Naive thymus-derived CD8-positive, alpha-beta T cell (primary cell): Measurements from ENCODE around the gene IMMP2L. TPM values are rescaled to one million over a fixed set of nuclear protein-coding genes. Genes with fewer than 3 reads are reported as not detected.

Experiments used
- ATAC-seq, 2 donors: fragments of 150-1000 bp; cut with Tn5 transposase in 1 of 2; sonication (Bioruptor Pico), chemical (Tn5 transposase) in 1 of 2; 1 replicate in 1 of 2; 2 replicates in 1 of 2; pipeline ENCODE4 v1.10.0; 2021; ENCODE audit warnings: mild to moderate bottlenecking in 2 of 2, moderate library complexity in 2 of 2
- POLR2A ChIA-PET: fragments of 350-600 bp; sonication (Branson Sonifier 250); formaldehyde crosslinking; loops from one replicate; lab custom pipeline; 2021; ENCODE audit warnings: antibody characterized with exemption; lab: Charles Lee
- DNase-seq, 10 donors: peaks; one replicate each; pipeline versions ENCODE4 v3.0.0 to v3.0.0-alpha.2; 2020 to 2022
- H3K27ac Mint-ChIP-seq, 10 donors: one replicate each; pipeline ENCODE4 v1.8.0; 2020 to 2022; ENCODE audit warnings: mild to moderate bottlenecking in 10 of 10, mixed read lengths in 10 of 10, moderate library complexity in 4 of 10, inconsistent platforms in 1 of 10
- H3K27me3 Mint-ChIP-seq, 5 donors: one replicate each; pipeline ENCODE4 v1.8.0; 2021 to 2022; ENCODE audit warnings: mixed read lengths in 5 of 5
- H3K36me3 Mint-ChIP-seq, 3 donors: one replicate each; pipeline ENCODE4 v1.8.0; 2020 to 2022; ENCODE audit warnings: mixed read lengths in 3 of 3, mild to moderate bottlenecking in 2 of 3, inconsistent platforms in 1 of 3
- H3K4me1 Mint-ChIP-seq, 4 donors: one replicate each; pipeline ENCODE4 v1.8.0; 2021 to 2022; ENCODE audit warnings: mixed read lengths in 4 of 4
- H3K4me3 Mint-ChIP-seq, 10 donors: one replicate each; pipeline ENCODE4 v1.8.0; 2020 to 2022; ENCODE audit warnings: mild to moderate bottlenecking in 10 of 10, mixed read lengths in 10 of 10, moderate library complexity in 6 of 10, inconsistent platforms in 1 of 10
- H3K9me3 Mint-ChIP-seq, 9 donors: one replicate each; pipeline ENCODE4 v1.8.0; 2020 to 2022; ENCODE audit warnings: mixed read lengths in 9 of 9, mild to moderate bottlenecking in 3 of 9, inconsistent platforms in 1 of 9, moderate library complexity in 1 of 9
- polyA plus RNA-seq, 3 donors: library from polyadenylated mRNA; unstranded; fragments of 300-500 nt; fragmentation: Illumina TruSeq; gene quantifications; one replicate each; pipeline ENCODE4 v1.2.3, GENCODE V29; 2021
- total RNA-seq, 8 experiments: library from RNA in 2 of 8; stranded (reverse) in 2 of 8; gene quantifications; one replicate each; pipeline ENCODE4 v1.2.3 and lab custom pipeline; 2021 to 2026

The IMMP2L gene
- total and polyA plus RNA-seq, 5 experiments from 2014 or later, result 17.1 to 29.1 (median 19.6) TPM

DNA sequence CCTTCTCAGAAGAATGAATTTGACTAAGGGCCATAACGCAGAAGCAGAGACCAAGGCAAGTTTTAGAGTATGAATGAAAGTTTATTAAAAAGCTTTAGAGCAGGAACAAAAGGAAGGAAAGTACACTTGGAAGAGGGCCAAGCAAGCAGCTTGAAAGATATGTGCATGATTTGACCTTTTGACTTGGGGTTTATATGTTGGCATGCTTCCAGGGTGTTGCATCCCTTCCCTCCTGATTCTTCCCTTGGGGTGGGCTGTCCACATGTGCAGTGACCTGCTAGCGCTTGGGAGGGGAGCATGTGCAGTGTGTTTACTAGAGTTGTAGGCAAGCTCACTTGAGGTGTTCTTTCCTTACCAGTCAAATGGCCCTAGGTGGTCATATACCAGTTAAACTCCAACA is 509.3 kb downstream of the IMMP2L start:
- DNase-seq (no peak), ATAC-seq (no peak)
- H3K4me3 Mint-ChIP-seq, result no peak overlapping the region
- no peaks in the 10 kb centered on the region for H3K9me3 Mint-ChIP-seq
- POLR2A ChIA-PET, result interaction anchor here (0.9 to 1.9 kb wide), 7 partner anchors 10 to 41 kb away, joined by 3 to 6 read pairs (median 4); no protein-coding TSS in a partner anchor
- peaks cover 15 to 38% (median 29%) of the 10 kb centered on the region in 4 donors for H3K4me1 Mint-ChIP-seq
- H3K27me3 Mint-ChIP-seq, result no peaks in the 10 kb centered on the region
- peaks cover 0 to 3% (median 0%) of the 10 kb centered on the region in 3 donors for H3K36me3 Mint-ChIP-seq
- H3K27ac Mint-ChIP-seq, result peak overlapping the region in 2 of 10 donors; percentile 22 to 82

DNA sequence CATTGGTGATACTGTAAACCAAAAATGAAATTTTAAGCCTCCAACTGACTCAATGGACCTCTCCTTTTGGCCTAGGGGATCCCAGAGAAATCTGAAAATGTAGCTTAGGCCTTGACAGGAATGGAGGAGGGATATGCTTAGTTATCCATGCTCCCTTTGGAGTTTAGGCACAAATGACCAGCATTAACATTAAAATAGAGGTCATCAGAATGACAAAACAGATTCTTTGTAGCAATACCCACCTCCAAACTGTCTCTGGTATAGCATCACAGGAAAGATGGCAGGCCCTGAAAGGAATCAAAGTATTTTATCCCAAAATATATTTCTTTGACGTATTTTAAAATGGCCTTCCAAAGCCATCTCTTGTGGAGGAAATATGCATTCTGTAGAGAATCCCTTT is 510.5 kb downstream of the IMMP2L start:
- POLR2A ChIA-PET, result interaction anchor here (1.2 to 1.9 kb wide), 2 partner anchors 22 to 32 kb away, joined by 3 to 4 read pairs; no protein-coding TSS in a partner anchor
- Mint-ChIP-seq H3K4me1 (peaks cover 13 to 33% (median 21%) of the 10 kb centered on the region in 4 donors), H3K27ac (no peak overlapping the region), H3K36me3 (peaks cover 0 to 3% (median 0%) of the 10 kb centered on the region in 3 donors), H3K4me3 (no peak overlapping the region), H3K27me3 (no peaks in the 10 kb centered on the region), H3K9me3 (no peaks in the 10 kb centered on the region)
- ATAC-seq, result no peak
- no peak for DNase-seq

DNA sequence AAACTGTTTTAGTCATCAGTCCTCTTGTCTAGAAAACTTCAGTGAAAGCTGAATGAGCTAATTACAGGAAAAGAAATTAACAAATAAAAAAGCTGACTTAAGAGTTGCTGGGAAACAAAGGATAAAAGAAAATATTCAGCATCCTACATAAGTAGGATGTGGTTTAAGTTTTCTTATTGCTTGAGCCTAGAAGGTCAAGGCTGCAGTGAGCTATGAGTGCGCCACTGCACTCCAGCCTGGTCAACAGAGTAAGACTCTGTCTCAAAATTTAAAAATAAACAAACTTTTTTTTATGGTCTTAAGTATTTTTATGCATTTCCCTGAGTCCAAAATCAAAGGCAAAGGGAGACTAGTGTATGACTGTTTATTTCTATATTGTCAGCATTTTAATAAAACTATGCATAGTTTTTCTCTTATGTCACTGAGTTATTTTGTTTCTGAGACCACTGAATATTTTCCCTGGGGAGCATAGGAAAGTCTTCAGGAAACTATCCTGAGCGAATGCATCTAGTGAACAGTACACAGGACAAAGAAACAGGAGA is 511.3 kb downstream of the IMMP2L start:
- H3K27me3 Mint-ChIP-seq, result no peaks in the 10 kb centered on the region
- H3K36me3 Mint-ChIP-seq, result peaks cover 0 to 3% (median 0%) of the 10 kb centered on the region in 3 donors
- POLR2A ChIA-PET, result interaction anchor here (1.5 kb wide), 1 partner anchor 26 kb away, joined by 3 read pairs; no protein-coding TSS in a partner anchor
- H3K4me3 Mint-ChIP-seq, result no peak overlapping the region
- DNase-seq, result no peak
- H3K4me1 Mint-ChIP-seq, result peaks cover 14 to 33% (median 24%) of the 10 kb centered on the region in 4 donors
- ATAC-seq, result no peak
- H3K27ac Mint-ChIP-seq, result peak overlapping the region in 1 of 10 donors; percentile 0
- no peaks in the 10 kb centered on the region for H3K9me3 Mint-ChIP-seq

- Mint-ChIP-seq H3K4me3 (no peak overlapping the region), H3K4me1 (peaks cover 14 to 29% (median 21%) of the 10 kb centered on the region in 4 donors), H3K27me3 (no peaks in the 10 kb centered on the region), H3K36me3 (peaks cover 0 to 3% (median 0%) of the 10 kb centered on the region in 3 donors), H3K27ac (peak overlapping the region in 1 of 10 donors; percentile 27), H3K9me3 (no peaks in the 10 kb centered on the region)
- DNase-seq, result no peak
- no peak for ATAC-seq
- POLR2A ChIA-PET, result interaction anchor here (1.5 kb wide), 1 partner anchor 25 kb away, joined by 3 read pairs; no protein-coding TSS in a partner anchor
Observed at GRCh38 chr7:111049971-111050680, 512.2 kb downstream of the IMMP2L start.

DNA sequence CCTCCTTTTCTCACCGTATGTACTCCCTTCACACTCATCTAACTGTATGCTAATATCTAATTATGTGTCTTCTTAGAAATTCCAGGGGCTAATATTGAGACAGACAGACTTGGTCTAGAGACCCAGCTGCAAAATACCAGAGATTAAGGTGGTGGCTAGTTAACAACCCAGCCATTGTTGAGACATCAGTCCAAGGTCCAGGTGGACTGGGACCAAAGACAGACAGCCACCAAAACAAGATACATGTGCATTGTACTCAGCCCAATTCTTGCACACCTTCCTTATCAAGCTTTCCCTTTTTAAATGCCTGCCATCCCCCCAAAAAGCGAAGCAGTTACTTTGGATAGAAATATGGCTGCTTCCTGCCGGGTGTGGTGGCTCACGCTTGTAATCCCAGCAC is 514.7 kb downstream of the IMMP2L start:
- Mint-ChIP-seq H3K27ac (peak overlapping the region in 1 of 10 donors; percentile 32), H3K9me3 (no peaks in the 10 kb centered on the region), H3K36me3 (peaks cover 0 to 3% (median 0%) of the 10 kb centered on the region in 3 donors), H3K4me3 (no peak overlapping the region), H3K27me3 (no peaks in the 10 kb centered on the region), H3K4me1 (peaks cover 8 to 14% (median 11%) of the 10 kb centered on the region in 4 donors)
- ATAC-seq (no peak), DNase-seq (no peak)
- POLR2A ChIA-PET, result no interaction called here

DNA sequence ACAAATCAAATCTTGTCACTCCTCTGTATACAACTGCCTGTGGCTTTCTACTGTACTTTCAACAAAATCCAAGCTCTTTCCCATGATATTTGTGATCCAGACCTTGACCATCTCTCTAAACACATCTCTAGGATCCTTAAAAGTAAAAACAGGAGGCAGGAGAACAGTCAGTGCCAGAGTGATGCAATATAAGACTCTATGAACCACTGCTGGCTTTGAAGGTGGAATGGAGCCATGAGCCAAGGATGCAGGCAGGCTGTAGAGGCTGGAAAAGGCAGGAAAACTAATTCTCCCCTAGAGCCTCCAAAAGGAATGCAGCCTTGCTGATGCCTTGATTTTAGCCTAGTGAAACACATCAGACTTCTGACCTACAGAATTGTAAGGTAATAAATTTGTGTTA is 516.8 kb downstream of the IMMP2L start:
- ATAC-seq, result no peak
- POLR2A ChIA-PET, result no interaction called here
- Mint-ChIP-seq H3K4me3 (no peak overlapping the region), H3K27me3 (no peaks in the 10 kb centered on the region), H3K4me1 (peaks cover 9 to 13% (median 11%) of the 10 kb centered on the region in 4 donors), H3K36me3 (peaks cover 0 to 3% (median 0%) of the 10 kb centered on the region in 3 donors), H3K27ac (peak overlapping the region in 1 of 10 donors; percentile 37), H3K9me3 (no peaks in the 10 kb centered on the region)
- DNase-seq, result no peak

- H3K36me3 Mint-ChIP-seq, result peaks cover 0 to 3% (median 0%) of the 10 kb centered on the region in 3 donors
- H3K9me3 Mint-ChIP-seq, result no peaks in the 10 kb centered on the region
- H3K27ac Mint-ChIP-seq, result peak overlapping the region in 2 of 10 donors; percentile 27 to 60
- DNase-seq (no peak), ATAC-seq (no peak)
- POLR2A ChIA-PET, result interaction anchor here (0.6 to 2.4 kb wide), 2 partner anchors 14 to 22 kb away, joined by 5 to 6 read pairs; no protein-coding TSS in a partner anchor
- H3K4me3 Mint-ChIP-seq, result no peak overlapping the region
- peaks cover 9 to 13% (median 10%) of the 10 kb centered on the region in 4 donors for H3K4me1 Mint-ChIP-seq
- H3K27me3 Mint-ChIP-seq, result no peaks in the 10 kb centered on the region
Observed at GRCh38 chr7:111043561-111043960, 518.7 kb downstream of the IMMP2L start.

DNA sequence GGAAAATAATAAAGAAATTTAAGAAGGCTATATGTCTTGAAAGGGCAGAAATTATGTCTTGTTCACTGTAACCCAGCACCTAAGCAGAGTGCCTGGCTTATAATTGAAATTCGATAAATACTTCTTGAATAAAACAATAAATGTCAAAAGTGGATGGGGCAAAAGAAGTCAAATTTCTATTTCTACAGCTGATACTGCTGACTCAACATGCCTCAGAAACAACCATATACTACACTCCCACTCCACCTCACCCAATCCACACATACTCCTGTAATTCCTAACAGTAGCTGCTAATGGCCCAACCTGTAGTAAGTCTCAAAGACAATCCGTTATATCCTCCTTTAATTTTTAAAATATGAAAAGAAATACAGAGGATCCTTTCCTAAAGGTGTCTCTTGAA is 519.5 kb downstream of the IMMP2L start:
- H3K36me3 Mint-ChIP-seq, result no peaks in the 10 kb centered on the region
- no peaks in the 10 kb centered on the region for H3K9me3 Mint-ChIP-seq
- H3K4me3 Mint-ChIP-seq, result no peak overlapping the region
- ATAC-seq (no peak), DNase-seq (no peak)
- H3K27me3 Mint-ChIP-seq, result no peaks in the 10 kb centered on the region
- H3K27ac Mint-ChIP-seq, result peak overlapping the region in 1 of 10 donors; percentile 27
- peaks cover 11 to 21% (median 14%) of the 10 kb centered on the region in 4 donors for H3K4me1 Mint-ChIP-seq
- POLR2A ChIA-PET, result interaction anchor here (0.6 to 2.4 kb wide), 4 partner anchors 10 to 50 kb away, joined by 3 to 6 read pairs (median 4); no protein-coding TSS in a partner anchor

GRCh38 chr7:111041577-111041976 is 520.7 kb downstream of the IMMP2L start:
- peak overlapping the region in 9 of 10 donors; percentile 2 to 76 (median 37) for H3K27ac Mint-ChIP-seq
- H3K4me3 Mint-ChIP-seq, result peak overlapping the region in 7 of 10 donors; percentile 8 to 76 (median 37)
- peaks cover 11 to 29% (median 16%) of the 10 kb centered on the region in 4 donors for H3K4me1 Mint-ChIP-seq
- no peaks in the 10 kb centered on the region for H3K9me3 Mint-ChIP-seq
- ATAC-seq, result peak; percentile 62 to 71
- no peaks in the 10 kb centered on the region for H3K27me3 Mint-ChIP-seq
- POLR2A ChIA-PET, result interaction anchor here (1.1 to 1.9 kb wide), 2 partner anchors 11 to 51 kb away, joined by 3 to 6 read pairs; no protein-coding TSS in a partner anchor
- H3K36me3 Mint-ChIP-seq, result no peaks in the 10 kb centered on the region
- no peak for DNase-seq

- Mint-ChIP-seq H3K4me3 (peak overlapping the region in 1 of 10 donors; percentile 15), H3K27ac (peak overlapping the region in 2 of 10 donors; percentile 5 to 15), H3K36me3 (no peaks in the 10 kb centered on the region), H3K4me1 (peaks cover 4 to 23% (median 14%) of the 10 kb centered on the region in 4 donors), H3K27me3 (no peaks in the 10 kb centered on the region), H3K9me3 (no peaks in the 10 kb centered on the region)
- POLR2A ChIA-PET, result interaction anchor here (0.5 to 1.2 kb wide), 2 partner anchors 15 to 45 kb away, joined by 3 read pairs; no protein-coding TSS in a partner anchor
- no peak for DNase-seq
- ATAC-seq, result no peak
Observed at GRCh38 chr7:111038185-111038584, 524.1 kb downstream of the IMMP2L start.

- Mint-ChIP-seq H3K4me3 (no peak overlapping the region), H3K9me3 (no peaks in the 10 kb centered on the region), H3K27me3 (no peaks in the 10 kb centered on the region), H3K36me3 (no peaks in the 10 kb centered on the region), H3K27ac (peak overlapping the region in 1 of 10 donors; percentile 43), H3K4me1 (peaks cover 23 to 40% (median 29%) of the 10 kb centered on the region in 4 donors)
- no peak for DNase-seq
- POLR2A ChIA-PET, result interaction anchor here (0.7 to 2.0 kb wide), 2 partner anchors 48 to 65 kb away, joined by 4 to 5 read pairs; no protein-coding TSS in a partner anchor
- no peak for ATAC-seq
Observed at GRCh38 chr7:111031916-111032315, 530.4 kb downstream of the IMMP2L start.

GRCh38 chr7:111030336-111030735 is 532.0 kb downstream of the IMMP2L start:
- no peaks in the 10 kb centered on the region for H3K36me3 Mint-ChIP-seq
- H3K9me3 Mint-ChIP-seq, result peaks cover 0 to under 1% (median 0%) of the 10 kb centered on the region in 9 donors
- H3K4me1 Mint-ChIP-seq, result peaks cover 30 to 56% (median 44%) of the 10 kb centered on the region in 4 donors
- DNase-seq (no peak), ATAC-seq (no peak)
- POLR2A ChIA-PET, result interaction anchor here (1.0 to 2.8 kb wide), 10 partner anchors 11 to 57 kb away, joined by 3 to 23 read pairs (median 5); no protein-coding TSS in a partner anchor
- no peaks in the 10 kb centered on the region for H3K27me3 Mint-ChIP-seq
- H3K27ac Mint-ChIP-seq, result peak overlapping the region in 8 of 10 donors; percentile 80 to 97 (median 90)
- H3K4me3 Mint-ChIP-seq, result peak overlapping the region in 6 of 10 donors; percentile 15 to 78 (median 72)
